Mucosa of descending colon (tissue), 3 donors: Measurements from ENCODE around the gene CPLX1. TPM values are rescaled to one million over a fixed set of nuclear protein-coding genes. Genes with fewer than 3 reads are reported as not detected.

Experiments
- ATAC-seq: fragments of 200-7000 bp; cut with Tn5 transposase; one replicate; pipeline ENCODE4 v1.9.1; 2020; ENCODE audit warnings: mild to moderate bottlenecking, moderate library complexity
- DNase-seq, 3 donors: peaks; one replicate each; pipeline ENCODE4 v3.0.0-alpha.2; 2020
- H3K36me3 ChIP-seq: fragments of 200-600 bp; one replicate; pipeline ENCODE4 v1.8.0; 2021; ENCODE audit warnings: low read depth, mild to moderate bottlenecking
- H3K4me1 ChIP-seq: fragments of 200-600 bp; one replicate; pipeline ENCODE4 v1.8.0; 2021; ENCODE audit warnings: low read depth, mild to moderate bottlenecking
- H3K4me3 ChIP-seq: fragments of 200-600 bp; one replicate; pipeline ENCODE4 v1.8.0; 2021; ENCODE audit warnings: mild to moderate bottlenecking
- H3K9me3 ChIP-seq: fragments of 200-600 bp; one replicate; pipeline ENCODE4 v1.8.0; 2021; ENCODE audit warnings: mild to moderate bottlenecking
- CTCF ChIP-seq: fragments of 200-600 bp; IDR thresholded peaks from one replicate; pipeline ENCODE4 v1.8.0; 2022; ENCODE audit warnings: antibody characterized with exemption, mild to moderate bottlenecking
- intact Hi-C, 2 donors: fragments of 100-400 bp; cut with DNase I in 1 of 2; cut with micrococcal nuclease in 1 of 2; formaldehyde crosslinking; loops; one replicate each; pipeline versions ENCODE4 v1.11.0 to v1.11.1; 2022; cut with DNase I, micrococcal nuclease
- total RNA-seq, 3 donors: library from RNA; stranded (reverse); fragmentation: NEBNext Ultra II Directional in 2 of 3; extraction: Animal tissue kit (Norgen Biotek cat#: 25700) in 2 of 3; gene quantifications; one replicate each; pipeline versions ENCODE4 v1.2.1 to v1.2.4, GENCODE V29; 2021 to 2023
- donor health status: DM: no; HTN: no; CAD: no; lungs with moderate emphysema.
- donor health status: DM: no; HTN: no; CAD: no.
- donor health status: DM: no; HTN: yes; CAD: no.

Gene CPLX1
- total RNA-seq, 3 donors from 2014 or later = 1.9 to 3.4 (median 2.7) TPM

- TF ChIP-seq CTCF = no peak
- Histone ChIP-seq H3K36me3 (peaks cover 36% of the 10 kb centered on the region), H3K4me1 (no peaks in the 10 kb centered on the region), H3K9me3 (no peaks in the 10 kb centered on the region), H3K4me3 (no peak overlapping the region)
- DNase-seq = peak in 1 of 3 donors; percentile 28
- intact Hi-C loops = no loop called here
- no peak for ATAC-seq
Observed at GRCh38 chr4:859496-859895, 33.6 kb upstream of the CPLX1 start.

GRCh38 chr4:858831-859451, 33.0 kb upstream of the CPLX1 start:
- Histone ChIP-seq H3K36me3 (peaks cover 36% of the 10 kb centered on the region), H3K4me3 (no peak overlapping the region), H3K9me3 (no peaks in the 10 kb centered on the region), H3K4me1 (no peaks in the 10 kb centered on the region)
- DNase-seq (peak in 1 of 3 donors; percentile 40), ATAC-seq (no peak)
- no peak for TF ChIP-seq CTCF
- intact Hi-C loops = no loop called here

GRCh38 chr4:858041-858481, 32.1 kb upstream of the CPLX1 start:
- peak in 1 of 3 donors; percentile 24 for DNase-seq
- Histone ChIP-seq H3K4me1 (no peaks in the 10 kb centered on the region), H3K9me3 (no peaks in the 10 kb centered on the region), H3K36me3 (peaks cover 32% of the 10 kb centered on the region), H3K4me3 (no peak overlapping the region)
- ATAC-seq = no peak
- no peak for TF ChIP-seq CTCF
- intact Hi-C loops = no loop called here

- ATAC-seq (no peak), DNase-seq (peak in 1 of 3 donors; percentile 14)
- intact Hi-C loops = no loop called here
- no peak for TF ChIP-seq CTCF
- Histone ChIP-seq H3K4me1 (no peaks in the 10 kb centered on the region), H3K4me3 (no peak overlapping the region), H3K9me3 (no peaks in the 10 kb centered on the region), H3K36me3 (peaks cover 30% of the 10 kb centered on the region)
Observed at GRCh38 chr4:857461-857860, 31.5 kb upstream of the CPLX1 start.

GRCh38 chr4:856225-856901, 30.4 kb upstream of the CPLX1 start:
- H3K36me3 ChIP-seq = peaks cover 29% of the 10 kb centered on the region
- no peak for TF ChIP-seq CTCF
- ATAC-seq (no peak), DNase-seq (peak in 1 of 3 donors; percentile 8)
- no peak overlapping the region for H3K4me3 ChIP-seq
- no peaks in the 10 kb centered on the region for H3K4me1 ChIP-seq
- intact Hi-C loops = no loop called here
- no peaks in the 10 kb centered on the region for H3K9me3 ChIP-seq
